ENCODE measurements around the gene LRRC25. TPM values are rescaled to one million over a fixed set of nuclear protein-coding genes. Genes with fewer than 3 reads are reported as not detected.

LRRC25 gene
- total RNA-seq, 1 experiment from 2014 or later, result not detected

DNA sequence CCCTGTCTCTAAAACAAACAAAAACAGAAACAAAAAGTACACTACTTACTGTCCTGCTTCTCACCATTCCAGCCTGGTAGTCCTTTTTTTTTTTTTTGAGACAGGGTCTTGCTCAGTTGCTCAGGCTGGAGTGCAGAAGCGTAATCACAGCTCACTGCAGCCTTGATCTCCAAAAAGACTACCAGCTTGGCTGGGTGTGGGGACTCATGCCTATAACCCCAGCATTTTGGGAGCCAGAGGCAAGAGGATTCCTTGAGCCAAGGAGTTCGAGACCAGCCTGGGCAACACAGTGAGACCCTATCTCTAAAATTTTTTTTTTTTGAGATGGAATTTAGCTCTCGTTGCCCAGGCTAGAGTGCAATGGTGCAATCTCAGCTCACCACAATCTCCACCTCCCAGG is 16.6 kb downstream of the LRRC25 start:
- Mint-ChIP-seq H3K36me3 (ENCODE audit: insufficient read depth, unreplicated experiment) (peaks cover 4% of the 10 kb centered on the region), H3K9me3 (ENCODE audit: unreplicated experiment) (no peaks in the 10 kb centered on the region), H3K27ac (ENCODE audit: low read depth, unreplicated experiment) (no peak overlapping the region), H3K4me3 (ENCODE audit: unreplicated experiment) (no peak overlapping the region), H3K4me1 (ENCODE audit: insufficient read depth, unreplicated experiment) (peaks cover 17% of the 10 kb centered on the region), H3K27me3 (ENCODE audit: insufficient read depth, unreplicated experiment) (no peaks in the 10 kb centered on the region)
- POLR2A ChIA-PET, result interaction anchor here (0.9 kb wide), 1 partner anchor 101 kb away, joined by 3 read pairs; no protein-coding TSS in a partner anchor
- intact Hi-C loops (cut with micrococcal nuclease), result no loop called here
- TF ChIP-seq, protein P1, sequence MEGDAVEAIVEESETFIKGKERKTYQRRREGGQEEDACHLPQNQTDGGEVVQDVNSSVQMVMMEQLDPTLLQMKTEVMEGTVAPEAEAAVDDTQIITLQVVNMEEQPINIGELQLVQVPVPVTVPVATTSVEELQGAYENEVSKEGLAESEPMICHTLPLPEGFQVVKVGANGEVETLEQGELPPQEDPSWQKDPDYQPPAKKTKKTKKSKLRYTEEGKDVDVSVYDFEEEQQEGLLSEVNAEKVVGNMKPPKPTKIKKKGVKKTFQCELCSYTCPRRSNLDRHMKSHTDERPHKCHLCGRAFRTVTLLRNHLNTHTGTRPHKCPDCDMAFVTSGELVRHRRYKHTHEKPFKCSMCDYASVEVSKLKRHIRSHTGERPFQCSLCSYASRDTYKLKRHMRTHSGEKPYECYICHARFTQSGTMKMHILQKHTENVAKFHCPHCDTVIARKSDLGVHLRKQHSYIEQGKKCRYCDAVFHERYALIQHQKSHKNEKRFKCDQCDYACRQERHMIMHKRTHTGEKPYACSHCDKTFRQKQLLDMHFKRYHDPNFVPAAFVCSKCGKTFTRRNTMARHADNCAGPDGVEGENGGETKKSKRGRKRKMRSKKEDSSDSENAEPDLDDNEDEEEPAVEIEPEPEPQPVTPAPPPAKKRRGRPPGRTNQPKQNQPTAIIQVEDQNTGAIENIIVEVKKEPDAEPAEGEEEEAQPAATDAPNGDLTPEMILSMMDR (IDR thresholded peaks at IDR 0.05; ENCODE audit: unreplicated experiment), result no peak
- CTCF ChIA-PET, result interaction anchor here (0.6 to 1.5 kb wide), 6 partner anchors 9 to 144 kb away, joined by 3 to 5 read pairs (median 3); no protein-coding TSS in a partner anchor
- DNase-seq (ENCODE audit: unreplicated experiment), result no peak
- no TSS peak for BruUV-seq (replicated peaks)

DNA sequence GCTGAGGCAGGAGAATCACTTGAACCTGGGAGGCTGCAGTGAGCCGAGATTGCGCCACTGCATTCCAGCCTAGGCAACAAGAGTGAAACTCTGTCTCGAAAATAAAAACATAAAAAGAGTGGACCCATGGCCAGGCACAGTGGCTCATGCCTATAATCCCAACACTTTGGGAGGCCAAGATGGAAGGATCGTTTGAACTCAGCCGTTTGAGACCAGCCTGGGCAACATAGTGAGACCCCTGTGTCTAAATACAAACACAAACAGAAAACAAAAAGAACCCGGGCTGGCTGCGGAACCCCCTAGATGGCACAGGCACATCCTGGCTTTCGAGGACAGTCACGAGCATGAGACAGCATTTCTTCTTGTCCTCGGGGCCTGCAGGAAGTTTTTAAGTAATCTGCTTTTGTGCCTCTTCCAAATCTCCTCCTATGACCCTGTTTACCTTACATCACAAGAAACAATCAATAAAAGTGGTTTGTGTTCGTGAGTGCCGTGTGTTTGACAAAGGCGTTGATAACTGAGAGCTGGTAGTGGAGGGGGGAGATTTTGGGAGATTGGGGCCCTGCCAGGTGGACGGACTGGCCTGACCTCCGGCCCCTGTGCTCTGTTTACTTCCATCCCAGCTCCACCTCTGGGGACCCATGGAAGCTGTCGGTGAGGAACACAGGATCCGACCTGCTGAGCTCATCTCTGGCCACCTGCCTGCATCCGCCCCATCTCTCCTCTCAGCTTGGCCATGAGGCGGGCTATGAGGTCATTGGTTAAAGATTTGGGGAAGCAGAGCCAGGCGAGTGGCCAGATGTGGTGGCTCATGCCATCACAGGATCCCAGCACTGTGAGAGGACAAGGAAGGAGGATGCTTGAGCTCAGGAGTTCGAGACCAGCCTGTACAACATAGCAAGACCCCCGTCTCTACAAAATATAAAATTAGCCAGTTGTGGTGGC is 17.3 kb downstream of the LRRC25 start:
- H3K27me3 Mint-ChIP-seq (ENCODE audit: insufficient read depth, unreplicated experiment), result no peaks in the 10 kb centered on the region
- H3K27ac Mint-ChIP-seq (ENCODE audit: low read depth, unreplicated experiment), result no peak overlapping the region
- peak; percentile 60 for DNase-seq (ENCODE audit: unreplicated experiment)
- peaks cover 10% of the 10 kb centered on the region for H3K4me1 Mint-ChIP-seq (ENCODE audit: insufficient read depth, unreplicated experiment)
- no peak overlapping the region for H3K4me3 Mint-ChIP-seq (ENCODE audit: unreplicated experiment)
- POLR2A ChIA-PET, result no interaction called here
- intact Hi-C loops (cut with micrococcal nuclease), result no loop called here
- TF ChIP-seq, protein P1 (IDR thresholded peaks at IDR 0.05; ENCODE audit: unreplicated experiment), result no peak
- H3K36me3 Mint-ChIP-seq (ENCODE audit: insufficient read depth, unreplicated experiment), result peaks cover 4% of the 10 kb centered on the region
- H3K9me3 Mint-ChIP-seq (ENCODE audit: unreplicated experiment), result no peaks in the 10 kb centered on the region
- CTCF ChIA-PET, result interaction anchor here (0.6 to 1.5 kb wide), 5 partner anchors 10 to 486 kb away, joined by 3 to 5 read pairs (median 4); no protein-coding TSS in a partner anchor
- no TSS peak for BruUV-seq (replicated peaks)

DNA sequence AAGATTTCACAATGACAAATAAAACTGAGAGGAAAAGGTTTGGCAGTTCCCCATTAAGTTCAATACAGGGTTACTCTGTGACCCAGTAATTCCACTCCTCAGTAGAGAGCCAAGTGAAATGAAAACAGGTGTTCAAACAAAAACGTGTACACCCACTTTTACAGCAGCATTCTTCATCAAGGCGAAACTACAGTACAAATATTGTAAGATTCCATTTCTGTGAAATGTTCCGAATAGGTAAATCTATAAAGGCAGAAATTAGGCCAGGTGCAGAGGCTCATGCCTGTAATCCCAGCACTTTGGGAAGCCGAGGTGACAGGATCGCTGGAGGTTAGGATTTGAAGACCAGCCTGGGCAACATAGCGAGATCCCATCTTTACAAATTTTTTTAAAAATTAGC is 20.4 kb downstream of the LRRC25 start:
- TF ChIP-seq, protein P1 (IDR thresholded peaks at IDR 0.05; ENCODE audit: unreplicated experiment), result no peak
- no peak for DNase-seq (ENCODE audit: unreplicated experiment)
- Mint-ChIP-seq H3K4me1 (ENCODE audit: insufficient read depth, unreplicated experiment) (peaks cover 25% of the 10 kb centered on the region), H3K36me3 (ENCODE audit: insufficient read depth, unreplicated experiment) (peaks cover 2% of the 10 kb centered on the region), H3K27me3 (ENCODE audit: insufficient read depth, unreplicated experiment) (no peaks in the 10 kb centered on the region), H3K9me3 (ENCODE audit: unreplicated experiment) (no peaks in the 10 kb centered on the region), H3K4me3 (ENCODE audit: unreplicated experiment) (no peak overlapping the region), H3K27ac (ENCODE audit: low read depth, unreplicated experiment) (no peak overlapping the region)
- ChIA-PET POLR2A (interaction anchor here (0.5 kb wide), 1 partner anchor 38 kb away, joined by 3 read pairs; no protein-coding TSS in a partner anchor), CTCF (interaction anchor here (0.9 to 1.4 kb wide), 2 partner anchors 11 to 34 kb away, joined by 3 to 5 read pairs; no protein-coding TSS in a partner anchor)
- no TSS peak for BruUV-seq (replicated peaks)
- intact Hi-C loops (cut with micrococcal nuclease), result no loop called here
